GM18520 (cell line): ENCODE results near the gene DGKQ.
"Not testable (repeated sequence)": the region's sequence is repeated elsewhere in the genome, so short reads cannot be mapped to it uniquely, and the experiment has no call there.

Source experiments
- ATAC-seq: cut with Tn5 transposase; IDR thresholded peaks from one replicate; pipeline ENCODE4 v1.9.1; 2021; ENCODE audit not compliant: unreplicated experiment

The DGKQ gene

DNA sequence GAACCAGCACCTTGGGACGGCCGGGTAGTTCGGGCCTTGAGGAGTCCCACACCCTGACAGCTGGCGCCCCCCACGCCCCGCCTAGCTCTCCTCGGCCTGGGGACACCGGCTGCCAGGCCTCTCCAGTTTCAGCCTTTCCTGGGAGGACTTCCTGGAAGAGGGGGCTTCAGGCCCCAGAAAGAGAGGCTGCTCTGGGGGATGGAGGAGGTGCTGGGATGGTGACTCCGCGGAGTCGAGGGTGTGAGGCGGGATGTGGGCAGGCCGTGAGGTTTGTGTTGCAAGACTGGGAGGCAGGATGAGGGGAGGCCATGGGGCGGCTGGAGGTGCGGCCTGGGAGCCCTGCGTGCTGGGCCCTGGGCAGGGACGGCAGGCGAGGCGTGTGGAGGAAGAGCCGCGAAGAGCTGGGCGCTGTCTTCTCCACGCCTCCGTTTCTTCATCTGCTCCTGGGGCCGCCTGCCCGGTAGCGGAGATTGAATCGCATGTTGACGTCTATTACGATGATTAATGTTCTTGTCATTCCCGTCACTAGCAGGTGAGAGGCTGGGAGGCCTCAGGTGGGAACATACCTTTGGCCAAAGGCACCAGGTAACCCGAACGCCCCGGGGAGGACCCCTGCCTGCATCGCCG, 37.1 kb upstream of the DGKQ start:
- no peak for ATAC-seq

DNA sequence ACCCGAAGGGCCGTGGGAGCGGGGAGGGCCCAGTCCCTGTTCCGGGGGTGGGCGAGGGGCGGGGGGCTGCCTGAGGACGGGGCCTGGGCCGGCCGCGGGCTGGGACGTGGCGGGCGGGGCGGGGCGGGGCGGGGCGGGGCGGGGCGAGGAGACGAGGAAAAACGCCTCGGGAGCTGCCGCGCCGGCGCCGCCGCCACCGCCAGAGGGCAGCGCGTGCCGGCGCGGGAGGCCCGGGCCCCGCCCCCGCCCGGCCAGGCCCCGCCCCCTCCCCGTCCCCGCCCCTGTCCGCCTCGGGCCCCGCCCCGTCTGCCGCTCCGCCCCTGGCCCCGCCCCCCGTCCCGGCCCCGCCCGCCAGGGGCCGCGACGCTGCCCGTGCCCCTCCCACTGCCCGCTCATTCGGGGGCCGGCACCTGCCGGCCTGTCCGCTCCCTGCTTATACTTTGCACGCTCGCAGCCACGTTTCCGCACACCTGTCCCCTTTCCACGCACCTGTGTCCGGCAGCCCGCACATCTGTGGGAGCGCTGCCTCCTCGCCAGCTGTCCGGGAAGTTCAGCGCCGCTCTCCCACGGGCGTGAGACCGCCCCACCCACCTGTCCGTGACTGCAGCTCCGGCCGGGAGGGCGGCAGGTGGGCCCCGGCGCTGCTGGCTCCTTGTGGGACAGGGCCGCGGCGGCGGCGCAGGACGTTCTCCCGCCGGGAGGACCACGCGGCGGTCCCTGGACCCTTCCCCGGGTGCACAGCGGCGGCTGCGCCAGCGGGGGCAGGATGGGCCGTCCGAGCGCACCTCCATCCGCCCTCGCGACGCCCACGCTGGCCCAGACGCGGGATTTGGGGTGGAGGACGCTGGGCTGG, 36.4 kb upstream of the DGKQ start:
- ATAC-seq, result no peak

DNA sequence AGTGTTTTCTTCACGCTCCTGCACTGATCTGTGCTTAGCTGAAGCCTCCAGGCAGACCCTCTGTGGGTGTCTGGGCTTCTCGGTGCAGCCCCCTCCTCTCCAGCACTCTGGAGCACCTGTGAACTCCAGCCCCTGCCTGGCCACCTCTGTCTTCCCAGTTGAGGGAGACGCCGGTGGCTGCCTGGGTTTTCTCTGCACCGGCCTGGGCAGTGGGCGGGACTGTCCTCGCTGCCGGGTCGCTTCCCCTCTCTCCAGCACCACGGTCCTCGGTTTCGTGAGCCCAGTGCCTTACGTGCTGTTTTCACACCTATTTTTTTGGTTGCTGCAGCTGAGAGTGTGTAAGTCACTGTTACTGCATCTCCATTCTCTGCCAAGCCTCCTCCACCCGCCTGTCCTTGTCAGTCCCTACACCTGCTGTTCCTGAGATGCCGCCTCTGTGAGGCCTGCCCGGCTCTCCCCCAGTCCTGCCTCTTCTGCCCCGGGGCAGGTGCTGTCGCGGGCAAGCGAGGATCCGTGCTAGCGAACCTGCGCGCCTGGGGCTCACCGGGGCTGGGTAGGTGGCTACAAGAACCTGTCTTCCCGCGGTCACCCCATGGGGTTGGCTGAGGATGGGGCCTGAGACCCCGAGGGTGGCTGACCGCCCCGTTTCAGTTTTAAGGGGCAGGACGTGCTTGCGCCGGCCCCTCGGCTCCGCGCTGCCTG, 35.6 kb upstream of the DGKQ start:
- no peak for ATAC-seq

DNA sequence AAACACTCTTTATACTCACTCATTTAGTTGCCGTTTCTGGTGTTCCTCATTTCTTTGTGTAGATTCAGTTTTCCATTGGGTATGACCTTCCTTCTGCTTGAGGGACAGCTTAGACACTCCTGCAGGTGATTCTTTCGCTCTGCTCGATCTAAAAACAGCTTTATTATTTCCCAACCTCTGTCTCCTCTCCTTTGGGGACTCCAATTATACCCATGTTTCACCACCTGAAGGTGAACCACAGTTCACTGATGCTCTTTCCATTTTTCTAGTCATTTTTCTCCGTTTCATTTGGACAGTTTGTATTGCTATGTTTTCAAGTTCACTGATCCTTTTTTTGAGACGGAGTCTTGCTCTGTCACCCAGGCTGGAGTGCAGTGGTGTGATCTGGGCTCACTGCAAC, 33.5 kb upstream of the DGKQ start:
- ATAC-seq, result no peak

- ATAC-seq, result no peak
Observed at GRCh38 chr4:1004557-1005485, 31.5 kb upstream of the DGKQ start.

GRCh38 chr4:1004071-1004418, 30.7 kb upstream of the DGKQ start:
- no peak for ATAC-seq

GRCh38 chr4:1003271-1004070, 30.1 kb upstream of the DGKQ start:
- no peak for ATAC-seq

- ATAC-seq, result no peak
Observed at GRCh38 chr4:1002631-1003251, 29.4 kb upstream of the DGKQ start.

- ATAC-seq, result no peak
Observed at GRCh38 chr4:1002131-1002630, 28.8 kb upstream of the DGKQ start.

- ATAC-seq, result no peak
Observed at GRCh38 chr4:1001561-1002130, 28.3 kb upstream of the DGKQ start.

GRCh38 chr4:1000686-1001260, 27.4 kb upstream of the DGKQ start:
- no peak for ATAC-seq

- ATAC-seq, result no peak
Observed at GRCh38 chr4:999882-1000425, 26.6 kb upstream of the DGKQ start.

DNA sequence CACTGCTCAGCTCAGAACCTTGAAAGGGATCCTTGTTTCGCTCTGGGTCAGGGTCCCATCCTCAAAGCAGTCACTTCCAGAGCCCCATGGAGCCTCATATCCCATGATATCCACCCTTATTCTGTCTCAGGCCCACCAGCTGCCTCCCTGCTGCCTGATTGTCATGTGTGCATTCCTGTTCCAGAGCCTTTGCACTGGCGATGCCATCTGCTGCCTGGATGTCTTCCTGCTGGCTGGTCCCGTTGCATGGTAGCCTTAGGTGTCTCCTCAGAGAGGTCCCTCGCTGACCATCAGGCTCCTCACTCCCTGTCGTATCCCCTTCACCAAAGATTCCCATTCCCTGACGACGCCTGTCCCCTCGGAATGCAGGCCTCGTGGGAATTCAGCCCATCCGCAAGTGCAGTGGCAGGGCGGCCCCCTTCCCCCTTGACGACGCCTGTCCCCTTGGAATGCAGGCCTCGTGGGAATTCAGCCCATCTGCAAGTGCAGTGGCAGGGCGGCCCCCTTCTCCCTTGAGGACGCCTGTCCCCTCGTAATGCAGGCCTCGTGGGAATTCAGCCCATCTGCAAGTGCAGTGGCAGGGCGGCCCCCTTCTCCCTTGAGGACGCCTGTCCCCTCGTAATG, 26.0 kb upstream of the DGKQ start:
- not testable (repeated sequence) for ATAC-seq

DNA sequence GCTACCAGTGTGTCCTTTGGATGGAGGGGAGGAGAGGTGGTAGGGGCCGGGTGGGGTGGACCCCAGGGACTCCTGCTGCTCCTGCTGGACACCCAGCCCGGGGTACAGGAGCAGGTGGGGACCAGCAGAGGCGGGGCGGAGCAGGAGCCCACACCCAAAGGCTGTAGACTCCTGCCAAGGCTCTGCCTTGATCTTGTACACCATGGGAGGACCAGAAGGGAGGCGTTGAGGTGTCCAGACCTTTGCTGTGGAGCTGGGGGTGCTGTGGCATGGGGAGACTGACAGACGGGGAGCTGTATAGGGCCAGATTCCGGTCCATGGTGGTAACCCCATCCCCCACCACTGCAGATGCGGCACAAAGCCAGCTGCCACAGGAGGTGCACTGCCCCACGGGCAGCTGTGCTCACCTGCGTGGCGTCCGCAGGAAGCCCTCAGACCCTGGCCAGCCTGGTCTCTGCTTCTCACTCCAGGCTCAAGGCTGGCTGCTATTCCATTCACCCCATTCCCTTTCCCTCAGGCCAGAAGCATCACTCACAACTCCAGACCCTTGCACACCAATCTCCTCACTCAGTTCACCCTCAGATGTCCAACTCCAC, 24.8 kb upstream of the DGKQ start:
- no peak for ATAC-seq

- ATAC-seq, result no peak
Observed at GRCh38 chr4:997375-998071, 24.2 kb upstream of the DGKQ start.

DNA sequence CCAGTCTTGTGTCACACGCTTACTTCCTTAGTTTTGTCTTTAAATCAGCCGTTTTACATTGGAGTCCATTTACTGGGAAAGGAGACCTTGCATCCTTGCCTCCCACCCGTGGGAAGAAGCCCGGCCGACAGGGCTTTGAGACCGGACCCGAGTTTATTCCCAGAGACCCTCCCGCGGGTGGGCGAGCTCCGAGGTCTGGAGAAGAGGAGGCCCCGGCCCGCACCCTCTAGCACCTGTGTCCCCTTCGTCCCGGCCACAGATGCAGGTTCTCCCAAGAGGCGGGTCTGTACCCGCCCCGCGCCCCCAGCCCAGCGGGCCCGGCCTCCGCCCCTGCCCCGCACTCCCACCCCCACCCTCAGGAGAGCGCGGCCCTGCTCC, 23.6 kb upstream of the DGKQ start:
- ATAC-seq, result no peak
